ENCODE measurements around the gene MED15.

MED15 gene

GRCh38 chr22:20588092-20588842 lies 80.9 kb downstream of the MED15 start:
- TF ChIP-seq EZH2phosphoT487 (IDR thresholded peaks at IDR 0.05; ENCODE audit: borderline replicate concordance, low read length) (no peak), CTCF (IDR thresholded peaks at IDR 0.05; ENCODE audit: low read depth, low read length, poor library complexity, severe bottlenecking) (no peak)
- no peaks in the 10 kb centered on the region for H3K9me3 ChIP-seq (ENCODE audit: control insufficient read depth, insufficient read depth, low read length)
- H3K4me2 ChIP-seq (ENCODE audit: low read length): no peak overlapping the region
- H3K9me2 ChIP-seq (replicated peaks; ENCODE audit: control insufficient read depth, low read length): no peaks in the 10 kb centered on the region
- no peak overlapping the region for H3K27ac ChIP-seq (ENCODE audit: low read depth, low read length)
- H3F3A ChIP-seq (ENCODE audit: control insufficient read depth, insufficient read depth): no peaks in the 10 kb centered on the region
- no peaks in the 10 kb centered on the region for H3K27me3 ChIP-seq (ENCODE audit: control insufficient read depth, low read length)
- peaks cover 38% of the 10 kb centered on the region for H3K36me3 ChIP-seq (ENCODE audit: control insufficient read depth, low read length)
- H3K4me1 ChIP-seq (ENCODE audit: control insufficient read depth, low read length): no peaks in the 10 kb centered on the region
- H4K20me1 ChIP-seq (ENCODE audit: control insufficient read depth, insufficient read depth, low read depth, low read length): no peaks in the 10 kb centered on the region
- no peaks in the 10 kb centered on the region for H3K79me2 ChIP-seq (ENCODE audit: control insufficient read depth, low read length)
- no peak overlapping the region for H3K4me3 ChIP-seq (ENCODE audit: low read length)

- H3K9me2 ChIP-seq (replicated peaks; ENCODE audit: control insufficient read depth, low read length): no peaks in the 10 kb centered on the region
- peaks cover 31% of the 10 kb centered on the region for H3K36me3 ChIP-seq (ENCODE audit: control insufficient read depth, low read length)
- H3K79me2 ChIP-seq (ENCODE audit: control insufficient read depth, low read length): no peaks in the 10 kb centered on the region
- H3K27me3 ChIP-seq (ENCODE audit: control insufficient read depth, low read length): no peaks in the 10 kb centered on the region
- H3K4me3 ChIP-seq (ENCODE audit: low read length): no peak overlapping the region
- H3K4me2 ChIP-seq (ENCODE audit: low read length): no peak overlapping the region
- H4K20me1 ChIP-seq (ENCODE audit: control insufficient read depth, insufficient read depth, low read depth, low read length): no peaks in the 10 kb centered on the region
- H3K27ac ChIP-seq (ENCODE audit: low read depth, low read length): no peak overlapping the region
- no peaks in the 10 kb centered on the region for H3K4me1 ChIP-seq (ENCODE audit: control insufficient read depth, low read length)
- TF ChIP-seq EZH2phosphoT487 (IDR thresholded peaks at IDR 0.05; ENCODE audit: borderline replicate concordance, low read length) (no peak), CTCF (IDR thresholded peaks at IDR 0.05; ENCODE audit: low read depth, low read length, poor library complexity, severe bottlenecking) (no peak)
- no peaks in the 10 kb centered on the region for H3F3A ChIP-seq (ENCODE audit: control insufficient read depth, insufficient read depth)
- no peaks in the 10 kb centered on the region for H3K9me3 ChIP-seq (ENCODE audit: control insufficient read depth, insufficient read depth, low read length)
Measured at GRCh38 chr22:20588843-20589581, 81.6 kb downstream of the MED15 start.

- no peaks in the 10 kb centered on the region for H3K79me2 ChIP-seq (ENCODE audit: control insufficient read depth, low read length)
- no peaks in the 10 kb centered on the region for H3F3A ChIP-seq (ENCODE audit: control insufficient read depth, insufficient read depth)
- H3K4me3 ChIP-seq (ENCODE audit: low read length): no peak overlapping the region
- H3K4me2 ChIP-seq (ENCODE audit: low read length): no peak overlapping the region
- no peak overlapping the region for H3K27ac ChIP-seq (ENCODE audit: low read depth, low read length)
- H3K27me3 ChIP-seq (ENCODE audit: control insufficient read depth, low read length): no peaks in the 10 kb centered on the region
- H4K20me1 ChIP-seq (ENCODE audit: control insufficient read depth, insufficient read depth, low read depth, low read length): no peaks in the 10 kb centered on the region
- H3K4me1 ChIP-seq (ENCODE audit: control insufficient read depth, low read length): no peaks in the 10 kb centered on the region
- H3K36me3 ChIP-seq (ENCODE audit: control insufficient read depth, low read length): peaks cover 23% of the 10 kb centered on the region
- H3K9me3 ChIP-seq (ENCODE audit: control insufficient read depth, insufficient read depth, low read length): no peaks in the 10 kb centered on the region
- TF ChIP-seq EZH2phosphoT487 (IDR thresholded peaks at IDR 0.05; ENCODE audit: borderline replicate concordance, low read length) (no peak), CTCF (IDR thresholded peaks at IDR 0.05; ENCODE audit: low read depth, low read length, poor library complexity, severe bottlenecking) (no peak)
- H3K9me2 ChIP-seq (replicated peaks; ENCODE audit: control insufficient read depth, low read length): no peaks in the 10 kb centered on the region
Measured at GRCh38 chr22:20589614-20590476, 82.4 kb downstream of the MED15 start.
